WTC11 (cell line): Measurements from ENCODE around the gene ANKRD66.

Experiments
- ELF4 ChIP-seq: sonication (generic); formaldehyde crosslinking; IDR thresholded peaks from 2 replicates; pipeline ENCODE4 v1.8.1; 2022; ENCODE audit warnings: low read depth, mild to moderate bottlenecking, moderate library complexity, missing genetic modification reagents
- ESRRA ChIP-seq: sonication (generic); formaldehyde crosslinking; IDR thresholded peaks from 2 replicates; pipeline ENCODE4 v1.8.1; 2022; ENCODE audit warnings: mild to moderate bottlenecking, missing genetic modification reagents, borderline replicate concordance
- FOXJ3 ChIP-seq: sonication (generic); formaldehyde crosslinking; IDR thresholded peaks from 2 replicates; pipeline ENCODE4 v1.9.0; 2021; ENCODE audit warnings: missing genetic modification reagents, mild to moderate bottlenecking, borderline replicate concordance
- TF ChIP-seq, protein P1 (sequence below): fragments of 200-600 bp; IDR thresholded peaks from 2 replicates; pipeline ENCODE4 v1.8.0; 2022; ENCODE audit warnings: antibody characterized with exemption
- TF ChIP-seq, protein P2 (sequence below): sonication (generic); formaldehyde crosslinking; conservative IDR thresholded peaks from 2 replicates; pipeline ENCODE4 v1.8.1; 2023; ENCODE audit warnings: mild to moderate bottlenecking, low read depth, missing genetic modification reagents, moderate library complexity

DNA sequence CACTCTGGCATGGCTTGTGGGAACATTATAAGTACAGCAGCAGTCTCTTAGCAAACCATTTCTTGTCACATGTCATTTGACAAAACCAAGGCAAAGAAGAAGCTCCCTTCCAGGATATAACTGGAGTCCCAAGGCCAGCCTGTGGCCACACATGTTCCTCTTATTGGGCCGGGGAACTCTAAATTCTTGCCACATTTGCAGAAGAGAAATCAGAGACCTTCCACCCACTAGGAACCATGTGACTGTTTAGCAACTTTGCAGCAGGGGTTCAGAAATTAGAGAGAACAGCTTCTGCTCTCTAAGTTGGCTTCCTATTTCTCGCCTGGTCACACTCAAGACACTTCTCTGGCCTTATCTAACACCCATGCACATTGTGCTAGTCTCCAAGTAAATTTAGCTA, 26.0 kb downstream of the ANKRD66 start:
- no peak for TF ChIP-seq ESRRA (CRISPR knock-in tag)
- TF ChIP-seq FOXJ3 (CRISPR knock-in tag), result no peak
- no peak for TF ChIP-seq ELF4
- TF ChIP-seq, protein P1, sequence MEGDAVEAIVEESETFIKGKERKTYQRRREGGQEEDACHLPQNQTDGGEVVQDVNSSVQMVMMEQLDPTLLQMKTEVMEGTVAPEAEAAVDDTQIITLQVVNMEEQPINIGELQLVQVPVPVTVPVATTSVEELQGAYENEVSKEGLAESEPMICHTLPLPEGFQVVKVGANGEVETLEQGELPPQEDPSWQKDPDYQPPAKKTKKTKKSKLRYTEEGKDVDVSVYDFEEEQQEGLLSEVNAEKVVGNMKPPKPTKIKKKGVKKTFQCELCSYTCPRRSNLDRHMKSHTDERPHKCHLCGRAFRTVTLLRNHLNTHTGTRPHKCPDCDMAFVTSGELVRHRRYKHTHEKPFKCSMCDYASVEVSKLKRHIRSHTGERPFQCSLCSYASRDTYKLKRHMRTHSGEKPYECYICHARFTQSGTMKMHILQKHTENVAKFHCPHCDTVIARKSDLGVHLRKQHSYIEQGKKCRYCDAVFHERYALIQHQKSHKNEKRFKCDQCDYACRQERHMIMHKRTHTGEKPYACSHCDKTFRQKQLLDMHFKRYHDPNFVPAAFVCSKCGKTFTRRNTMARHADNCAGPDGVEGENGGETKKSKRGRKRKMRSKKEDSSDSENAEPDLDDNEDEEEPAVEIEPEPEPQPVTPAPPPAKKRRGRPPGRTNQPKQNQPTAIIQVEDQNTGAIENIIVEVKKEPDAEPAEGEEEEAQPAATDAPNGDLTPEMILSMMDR, result no peak
- TF ChIP-seq, protein P2, sequence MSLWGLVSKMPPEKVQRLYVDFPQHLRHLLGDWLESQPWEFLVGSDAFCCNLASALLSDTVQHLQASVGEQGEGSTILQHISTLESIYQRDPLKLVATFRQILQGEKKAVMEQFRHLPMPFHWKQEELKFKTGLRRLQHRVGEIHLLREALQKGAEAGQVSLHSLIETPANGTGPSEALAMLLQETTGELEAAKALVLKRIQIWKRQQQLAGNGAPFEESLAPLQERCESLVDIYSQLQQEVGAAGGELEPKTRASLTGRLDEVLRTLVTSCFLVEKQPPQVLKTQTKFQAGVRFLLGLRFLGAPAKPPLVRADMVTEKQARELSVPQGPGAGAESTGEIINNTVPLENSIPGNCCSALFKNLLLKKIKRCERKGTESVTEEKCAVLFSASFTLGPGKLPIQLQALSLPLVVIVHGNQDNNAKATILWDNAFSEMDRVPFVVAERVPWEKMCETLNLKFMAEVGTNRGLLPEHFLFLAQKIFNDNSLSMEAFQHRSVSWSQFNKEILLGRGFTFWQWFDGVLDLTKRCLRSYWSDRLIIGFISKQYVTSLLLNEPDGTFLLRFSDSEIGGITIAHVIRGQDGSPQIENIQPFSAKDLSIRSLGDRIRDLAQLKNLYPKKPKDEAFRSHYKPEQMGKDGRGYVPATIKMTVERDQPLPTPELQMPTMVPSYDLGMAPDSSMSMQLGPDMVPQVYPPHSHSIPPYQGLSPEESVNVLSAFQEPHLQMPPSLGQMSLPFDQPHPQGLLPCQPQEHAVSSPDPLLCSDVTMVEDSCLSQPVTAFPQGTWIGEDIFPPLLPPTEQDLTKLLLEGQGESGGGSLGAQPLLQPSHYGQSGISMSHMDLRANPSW (CRISPR knock-in tag), result no peak
